GM19372 (cell line): Measurements from ENCODE around the gene CYP27A1.
"Not testable (repeated sequence)": the region's sequence is repeated elsewhere in the genome, so short reads cannot be mapped to it uniquely, and the experiment has no call there.

Source experiments
- ATAC-seq: cut with Tn5 transposase; IDR thresholded peaks from one replicate; pipeline ENCODE4 v1.9.1; 2021; ENCODE audit warnings: mild to moderate bottlenecking, low read depth, moderate library complexity; ENCODE audit not compliant: unreplicated experiment

Gene CYP27A1

DNA sequence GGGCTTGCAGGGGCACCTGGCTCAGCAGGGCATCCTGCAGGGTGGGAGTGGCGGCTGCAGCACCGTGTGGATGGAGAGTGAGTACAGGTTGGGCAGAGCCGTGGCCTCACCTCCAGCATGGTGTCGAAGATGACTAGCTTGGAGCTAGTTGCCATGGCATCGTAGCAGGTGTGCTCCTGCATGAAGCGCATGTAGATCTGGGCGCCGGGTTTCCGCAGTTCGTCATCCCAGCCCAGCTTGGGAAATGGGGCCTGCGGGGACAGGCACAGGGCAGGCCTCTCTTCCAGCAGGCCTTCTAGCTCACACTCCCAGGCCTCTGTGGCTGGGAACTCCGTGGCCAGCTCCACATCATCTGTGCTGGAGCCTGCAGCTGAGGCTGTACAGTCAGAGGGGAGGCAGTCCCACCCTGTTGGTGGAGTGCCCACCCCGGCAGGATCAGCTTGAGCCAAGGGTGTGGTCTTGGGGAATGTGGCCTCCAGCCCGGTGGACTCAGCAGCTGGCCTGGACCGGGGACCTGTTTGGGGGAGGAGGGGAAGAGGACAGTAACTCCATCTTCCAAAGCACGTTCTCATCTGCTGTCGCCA lies 48.0 kb downstream of the CYP27A1 start:
- ATAC-seq, result no peak

DNA sequence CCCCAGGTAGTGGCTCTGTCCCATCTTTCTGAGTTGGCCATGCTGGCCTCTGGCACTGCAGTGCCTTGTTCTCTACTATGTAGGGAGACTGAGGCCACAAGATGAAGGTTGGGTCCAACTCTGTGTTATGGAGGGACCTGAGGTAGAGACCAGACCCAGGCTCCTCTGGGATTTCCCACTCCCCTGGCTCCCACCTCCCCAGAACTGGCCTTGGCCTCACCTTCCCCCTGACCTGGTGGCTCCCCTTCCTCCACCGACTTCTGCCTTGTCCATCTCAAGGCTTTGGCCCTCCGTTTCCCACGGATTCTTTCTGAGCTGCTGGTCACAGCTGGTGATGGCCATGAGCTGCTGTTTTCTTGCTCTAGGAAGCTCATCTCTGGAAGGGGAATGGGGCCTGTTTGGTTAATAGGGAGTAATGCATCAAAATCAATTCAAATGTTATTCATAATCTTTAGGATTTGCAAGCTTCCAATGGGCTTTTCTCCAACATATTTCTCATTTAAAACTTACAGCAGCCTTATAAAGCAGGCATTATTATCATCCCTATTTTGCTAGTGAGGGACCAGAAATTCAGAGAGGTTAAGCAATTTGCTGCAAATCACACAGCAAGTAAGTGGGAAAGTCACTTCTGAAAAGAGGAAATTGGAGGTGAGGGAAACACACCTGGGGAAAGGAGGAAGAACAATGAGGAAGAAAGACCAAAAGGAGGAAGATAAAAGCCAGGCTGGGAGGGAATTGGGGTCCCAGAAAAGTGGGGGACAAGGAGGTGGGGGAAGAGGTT lies 48.8 kb downstream of the CYP27A1 start:
- no peak for ATAC-seq

DNA sequence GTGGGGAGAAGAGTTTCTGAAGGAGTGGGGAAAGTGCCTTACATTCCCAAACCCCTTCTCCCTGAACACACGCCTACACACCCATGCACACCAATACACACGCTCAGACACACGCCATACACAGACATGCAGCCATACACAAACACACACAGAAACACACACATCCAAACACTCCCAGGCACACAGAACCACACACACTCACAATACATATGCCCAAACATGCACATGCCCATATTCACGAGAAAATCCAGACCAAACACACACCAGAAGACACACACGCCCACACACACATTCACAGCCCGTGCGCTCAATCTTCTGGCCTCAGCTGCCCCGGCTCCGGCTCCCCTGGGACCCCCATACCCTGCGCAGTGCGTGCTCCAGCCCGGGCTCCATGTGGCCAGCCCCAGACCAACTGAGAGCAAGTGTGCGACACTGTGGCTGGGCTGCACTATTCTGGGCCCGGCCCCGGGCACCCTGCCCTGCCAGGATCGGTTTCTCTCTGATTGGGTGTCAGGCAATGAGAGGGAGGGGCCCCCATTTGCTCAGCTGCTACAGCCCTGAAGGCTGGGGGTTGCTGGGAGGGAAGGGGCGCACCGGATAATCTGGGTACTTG lies 49.5 kb downstream of the CYP27A1 start, which contains the start of gene PRKAG3:
TSS of gene PRKAG3 (minus strand) at position 426 of the 613 bp plus-strand sequence.
- ATAC-seq, result no peak

GRCh38 chr2:218832081-218832480 lies 50.1 kb downstream of the CYP27A1 start:
- ATAC-seq, result no peak

GRCh38 chr2:218832520-218832919 lies 50.6 kb downstream of the CYP27A1 start:
- ATAC-seq, result no peak

GRCh38 chr2:218833023-218833609 lies 51.2 kb downstream of the CYP27A1 start:
- no peak for ATAC-seq

DNA sequence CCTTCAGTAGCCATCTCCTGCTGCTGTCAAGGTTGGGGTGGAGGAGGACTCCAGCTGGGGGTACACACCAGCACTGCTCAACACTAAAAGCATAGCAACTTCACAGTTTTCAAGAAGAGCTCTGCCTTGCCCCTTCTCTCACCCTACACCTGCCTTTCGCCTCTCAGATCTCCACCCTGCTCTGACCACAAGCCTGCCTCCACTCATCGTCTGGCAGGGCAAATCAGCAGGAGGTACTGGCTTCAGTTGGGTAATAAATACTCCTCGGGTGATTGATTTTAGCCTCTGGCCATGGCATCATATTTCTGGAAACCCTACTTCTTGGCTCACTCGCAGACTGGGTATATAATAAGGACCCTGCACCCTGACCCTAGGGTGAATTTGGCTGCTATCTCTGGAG lies 52.7 kb downstream of the CYP27A1 start:
- ATAC-seq, result no peak

- ATAC-seq, result no peak
Measured at GRCh38 chr2:218837495-218837894, 55.5 kb downstream of the CYP27A1 start.

- ATAC-seq, result no peak
Measured at GRCh38 chr2:218839430-218839829, 57.5 kb downstream of the CYP27A1 start.

- no peak for ATAC-seq
Measured at GRCh38 chr2:218839888-218840287, 57.9 kb downstream of the CYP27A1 start.

DNA sequence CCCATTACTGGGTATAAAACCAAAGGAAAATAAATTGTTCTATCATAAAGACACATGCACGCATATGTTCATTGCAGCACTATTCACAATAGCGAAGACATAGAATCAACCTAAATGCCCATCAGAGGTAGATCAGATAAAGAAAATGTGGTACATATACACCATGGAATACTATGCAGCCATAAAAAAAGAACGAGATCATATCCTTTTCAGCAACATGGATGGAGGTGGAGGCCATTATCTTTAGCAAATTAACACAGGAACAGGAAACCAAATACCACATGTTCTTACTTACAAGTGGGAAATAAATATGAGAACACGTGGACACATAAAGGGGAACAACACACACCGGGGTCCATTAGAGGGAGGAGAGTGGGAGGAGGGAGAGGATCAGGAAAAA lies 62.4 kb downstream of the CYP27A1 start:
- ATAC-seq, result not testable (repeated sequence)

GRCh38 chr2:218846963-218847362 lies 65.0 kb downstream of the CYP27A1 start:
- ATAC-seq, result not testable (repeated sequence)

DNA sequence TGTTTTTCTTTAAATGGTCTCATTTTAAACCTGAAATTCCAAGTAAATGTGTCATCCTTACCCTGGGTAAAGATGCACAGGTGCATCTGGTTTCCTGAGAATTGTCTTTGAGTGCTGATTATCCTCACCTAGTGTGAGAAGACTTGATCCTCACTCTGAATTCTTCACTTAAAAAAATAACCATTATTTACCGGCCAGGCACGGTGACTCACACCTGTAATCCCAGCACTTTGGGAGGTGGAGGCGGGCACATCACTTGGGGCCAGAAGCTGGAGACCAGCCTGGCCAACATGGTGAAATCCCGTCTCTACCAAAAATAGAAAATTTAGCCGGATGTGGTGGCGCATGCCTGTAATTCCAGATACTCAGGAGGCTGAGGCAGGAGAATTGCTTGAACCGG lies 67.8 kb downstream of the CYP27A1 start:
- ATAC-seq, result no peak

GRCh38 chr2:218850796-218851195 lies 68.8 kb downstream of the CYP27A1 start:
- no peak for ATAC-seq

DNA sequence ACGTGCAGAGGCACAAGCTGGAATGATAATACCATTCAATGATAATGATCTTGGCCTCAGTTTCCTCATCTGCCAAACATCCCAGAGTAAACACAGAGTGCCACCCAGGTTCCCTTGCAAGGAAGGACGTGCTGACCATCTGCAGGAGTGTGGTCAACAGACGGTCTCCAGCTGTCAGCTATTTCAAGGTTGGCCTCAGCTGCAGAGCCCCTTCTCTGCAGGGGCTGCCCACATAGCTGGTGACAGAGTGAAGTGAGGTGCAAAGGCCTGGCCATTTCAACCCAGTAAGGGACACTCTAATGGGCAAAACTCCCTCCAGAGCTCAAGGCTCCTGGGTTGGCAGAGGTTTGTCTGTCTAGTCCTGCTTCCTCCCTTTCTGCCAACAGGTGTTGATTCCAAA lies 69.3 kb downstream of the CYP27A1 start:
- ATAC-seq, result no peak

DNA sequence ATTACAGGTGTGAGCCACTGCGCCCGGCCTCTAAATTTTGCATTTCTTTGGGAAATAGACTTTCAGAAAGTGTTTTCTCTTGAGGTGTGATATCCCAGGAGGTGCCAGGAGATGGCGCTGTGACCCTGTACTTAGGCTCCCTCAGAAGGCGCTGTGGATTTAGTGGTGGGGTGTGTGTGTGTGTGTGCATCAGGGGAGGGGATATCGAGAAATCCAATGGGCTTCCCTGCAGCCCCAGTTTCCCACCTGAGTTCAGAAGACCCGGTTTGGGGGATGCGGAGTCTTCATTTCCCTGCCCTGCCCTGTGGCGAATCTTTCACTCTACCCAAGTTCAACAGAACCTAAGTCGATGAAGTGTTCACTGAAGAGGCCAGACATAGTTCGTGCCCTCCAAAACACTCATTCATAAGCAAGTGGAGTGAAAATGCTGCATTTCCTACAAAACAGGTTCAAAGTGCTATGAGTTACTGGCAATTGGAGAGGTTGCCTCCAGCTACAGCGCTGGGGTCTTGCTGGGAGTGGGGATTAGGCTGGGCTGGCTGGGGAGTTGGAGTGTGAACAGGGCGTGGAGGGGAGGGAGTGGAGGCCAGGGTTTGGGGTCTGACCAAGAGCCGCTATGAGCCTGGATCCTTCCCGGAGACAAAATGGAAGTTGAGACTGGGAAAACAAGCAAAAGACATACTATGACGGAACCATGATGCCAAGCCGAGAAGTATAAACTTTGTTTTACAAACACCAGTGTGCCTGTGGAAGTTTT lies 71.1 kb downstream of the CYP27A1 start:
- no peak for ATAC-seq

DNA sequence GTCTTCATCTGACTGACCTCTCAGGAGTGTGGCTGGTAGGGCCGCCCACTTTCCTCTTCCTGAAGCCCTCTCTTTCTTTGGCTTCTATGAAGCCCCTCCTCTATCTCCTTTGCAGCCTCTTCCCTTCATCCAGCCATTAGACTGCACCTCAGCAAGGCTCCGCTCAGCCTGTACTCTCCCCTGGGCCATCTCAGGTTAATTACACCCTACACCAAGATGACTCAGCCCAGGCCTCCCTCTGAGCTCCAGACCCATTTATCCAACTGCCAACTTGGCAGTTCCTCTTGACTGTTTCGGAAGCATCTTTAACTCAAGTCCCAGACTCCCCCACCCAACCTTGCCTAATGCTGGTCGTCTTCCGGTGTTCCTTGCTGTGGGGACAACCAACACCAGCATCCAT lies 71.8 kb downstream of the CYP27A1 start:
- ATAC-seq, result no peak

DNA sequence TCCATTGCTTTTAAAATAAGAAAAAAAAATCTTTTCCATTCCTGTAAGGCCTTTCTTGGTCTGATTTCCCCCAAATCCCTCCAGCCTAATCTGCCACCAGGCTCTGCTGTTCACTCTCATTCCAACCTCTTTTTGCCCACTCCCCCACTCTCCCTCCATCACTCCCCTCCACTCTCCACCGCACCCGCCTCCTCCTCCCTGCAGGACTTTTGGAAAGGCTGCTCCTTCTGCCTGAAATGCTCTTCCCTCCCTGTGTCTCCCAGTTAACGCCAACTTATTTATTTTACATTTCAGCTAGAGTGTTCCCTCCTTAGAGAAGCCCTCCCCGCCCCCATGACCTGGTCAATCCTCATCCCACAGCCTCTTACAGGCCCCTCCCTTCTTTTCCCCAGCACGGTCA lies 72.9 kb downstream of the CYP27A1 start:
- no peak for ATAC-seq

DNA sequence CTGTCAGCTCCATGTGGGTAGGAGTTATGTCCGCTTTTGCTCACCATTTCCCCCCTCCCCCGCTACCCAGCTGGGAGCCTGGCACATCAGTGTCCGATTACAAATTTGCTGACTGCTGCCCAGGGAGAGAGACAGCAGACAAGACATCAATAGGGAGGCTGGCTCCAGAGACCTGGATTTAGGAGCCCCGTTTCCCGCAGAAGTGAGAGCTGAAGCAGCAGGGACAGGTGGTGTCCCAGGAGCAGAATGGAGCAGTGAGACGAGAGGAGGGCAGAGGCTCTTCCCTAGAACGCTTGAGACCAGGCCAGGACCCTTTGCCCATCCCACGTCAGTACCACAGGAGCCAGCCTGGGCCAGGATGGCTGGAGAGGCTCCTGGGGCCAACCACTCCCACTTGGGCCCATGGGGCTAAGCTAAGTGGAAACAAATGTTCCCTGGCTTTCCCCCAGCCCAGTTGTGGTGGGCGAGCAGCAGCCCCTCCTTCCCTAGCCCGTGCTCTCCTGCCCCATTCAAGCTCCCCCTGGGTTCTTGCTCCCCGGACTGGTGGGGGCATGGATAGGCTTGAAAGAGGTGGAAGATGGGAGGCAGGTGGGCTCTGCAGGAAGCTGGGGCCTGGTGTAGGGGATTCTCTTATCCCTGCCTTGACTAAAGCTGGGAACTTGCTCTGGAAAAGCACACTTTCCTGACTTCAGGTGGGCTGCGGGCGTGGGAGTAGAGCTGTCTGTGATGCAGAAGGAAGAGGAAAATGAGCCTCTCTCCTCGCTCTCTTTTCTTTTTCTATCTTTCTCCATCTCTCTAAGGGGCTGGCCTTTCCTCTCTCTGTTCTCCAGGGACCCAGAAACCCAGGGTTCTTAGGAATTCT lies 73.6 kb downstream of the CYP27A1 start:
- ATAC-seq, result no peak
